PFSK-1 (cell line): ENCODE results near the gene TH.

ENCODE experiments used
- FOXP2 ChIP-seq: optimal IDR thresholded peaks from 2 replicates; pipeline ENCODE3; 2011; ENCODE audit warnings: borderline replicate concordance, control low read depth, inconsistent platforms; ENCODE audit not compliant: insufficient read depth; ENCODE audit errors: extremely low read length, extremely low read depth
- POLR2AphosphoS5 ChIP-seq: IDR thresholded peaks from 2 replicates; pipeline ENCODE4 v1.6.1; 2012; ENCODE audit warnings: low read depth, mild to moderate bottlenecking, control low read depth, low read length, moderate library complexity
- SIN3A ChIP-seq: IDR thresholded peaks from 2 replicates; pipeline ENCODE4 v1.6.1; 2012; ENCODE audit warnings: mild to moderate bottlenecking, low read length, moderate library complexity, borderline replicate concordance; ENCODE audit not compliant: insufficient read depth
- TAF1 ChIP-seq: IDR thresholded peaks from 2 replicates; pipeline ENCODE4 v1.6.1; 2012; ENCODE audit warnings: low read length, control low read depth, borderline replicate concordance; ENCODE audit not compliant: insufficient read depth
- TF ChIP-seq, protein P1 (sequence below), 2 experiments: IDR thresholded peaks; 2 replicates each; pipeline versions ENCODE4 v1.6.1 to v1.8.0; 2011 to 2012; ENCODE audit warnings: low read depth in 2 of 2, low read length in 2 of 2, control low read depth in 1 of 2, inconsistent platforms in 1 of 2, mild to moderate bottlenecking in 1 of 2, moderate library complexity in 1 of 2; ENCODE audit not compliant: insufficient read depth in 1 of 2

Gene TH

GRCh38 chr11:2200536-2200935 is 28.9 kb upstream of the TH start:
- TF ChIP-seq TAF1 (no peak), FOXP2 (no peak), POLR2AphosphoS5 (no peak)

DNA sequence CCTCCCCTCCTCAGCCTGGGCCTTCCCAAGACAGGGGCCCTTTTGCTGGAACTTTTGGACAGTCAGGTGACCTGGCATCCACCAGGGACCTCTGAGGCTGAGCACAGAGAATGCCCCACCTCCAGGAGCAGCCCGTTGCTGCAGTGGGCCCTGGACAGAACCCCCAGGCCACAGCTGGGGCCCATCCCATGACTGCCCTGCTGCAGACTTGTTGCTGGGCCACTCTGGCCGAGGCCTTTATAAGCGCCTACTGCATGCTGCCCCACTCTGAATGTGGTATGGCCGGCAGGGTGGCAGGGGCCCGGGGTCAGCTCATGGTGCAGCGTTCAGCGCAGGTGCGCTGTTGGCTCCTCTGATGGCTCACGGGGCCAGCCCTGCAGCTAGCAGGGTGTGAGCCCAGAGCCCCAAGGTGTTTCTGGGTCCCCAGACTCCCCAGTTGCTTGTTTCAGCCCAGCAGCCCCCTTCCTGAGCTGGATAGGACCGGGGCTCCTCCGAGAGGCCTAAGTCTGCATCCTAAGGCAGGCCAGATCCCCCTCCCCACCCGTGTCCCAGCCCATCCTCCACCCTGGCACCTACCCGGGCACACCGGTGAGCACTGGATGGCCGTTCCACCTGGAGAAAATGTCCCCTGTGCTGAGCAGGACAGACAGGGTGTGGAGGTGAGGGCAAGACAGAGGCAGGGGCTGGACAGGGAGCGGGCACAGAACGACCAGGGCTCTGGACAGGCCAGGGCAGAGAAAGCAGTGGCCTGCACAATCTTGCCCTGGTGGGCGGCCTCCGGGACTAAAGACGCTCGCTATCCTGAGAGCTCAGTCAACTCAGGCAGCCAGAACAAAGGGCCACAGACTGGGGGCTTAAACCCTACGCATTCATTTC is 28.1 kb upstream of the TH start:
- TF ChIP-seq, protein P1, sequence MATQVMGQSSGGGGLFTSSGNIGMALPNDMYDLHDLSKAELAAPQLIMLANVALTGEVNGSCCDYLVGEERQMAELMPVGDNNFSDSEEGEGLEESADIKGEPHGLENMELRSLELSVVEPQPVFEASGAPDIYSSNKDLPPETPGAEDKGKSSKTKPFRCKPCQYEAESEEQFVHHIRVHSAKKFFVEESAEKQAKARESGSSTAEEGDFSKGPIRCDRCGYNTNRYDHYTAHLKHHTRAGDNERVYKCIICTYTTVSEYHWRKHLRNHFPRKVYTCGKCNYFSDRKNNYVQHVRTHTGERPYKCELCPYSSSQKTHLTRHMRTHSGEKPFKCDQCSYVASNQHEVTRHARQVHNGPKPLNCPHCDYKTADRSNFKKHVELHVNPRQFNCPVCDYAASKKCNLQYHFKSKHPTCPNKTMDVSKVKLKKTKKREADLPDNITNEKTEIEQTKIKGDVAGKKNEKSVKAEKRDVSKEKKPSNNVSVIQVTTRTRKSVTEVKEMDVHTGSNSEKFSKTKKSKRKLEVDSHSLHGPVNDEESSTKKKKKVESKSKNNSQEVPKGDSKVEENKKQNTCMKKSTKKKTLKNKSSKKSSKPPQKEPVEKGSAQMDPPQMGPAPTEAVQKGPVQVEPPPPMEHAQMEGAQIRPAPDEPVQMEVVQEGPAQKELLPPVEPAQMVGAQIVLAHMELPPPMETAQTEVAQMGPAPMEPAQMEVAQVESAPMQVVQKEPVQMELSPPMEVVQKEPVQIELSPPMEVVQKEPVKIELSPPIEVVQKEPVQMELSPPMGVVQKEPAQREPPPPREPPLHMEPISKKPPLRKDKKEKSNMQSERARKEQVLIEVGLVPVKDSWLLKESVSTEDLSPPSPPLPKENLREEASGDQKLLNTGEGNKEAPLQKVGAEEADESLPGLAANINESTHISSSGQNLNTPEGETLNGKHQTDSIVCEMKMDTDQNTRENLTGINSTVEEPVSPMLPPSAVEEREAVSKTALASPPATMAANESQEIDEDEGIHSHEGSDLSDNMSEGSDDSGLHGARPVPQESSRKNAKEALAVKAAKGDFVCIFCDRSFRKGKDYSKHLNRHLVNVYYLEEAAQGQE (IDR thresholded peaks at IDR 0.05; ENCODE audit: insufficient read depth in 1 of 2, low read depth in 2 of 2, low read length in 2 of 2), result no peak
- TF ChIP-seq SIN3A (no peak), POLR2AphosphoS5 (no peak), TAF1 (no peak), FOXP2 (no peak)

GRCh38 chr11:2198621-2199365 is 27.2 kb upstream of the TH start:
- TF ChIP-seq, protein P1 (IDR thresholded peaks at IDR 0.05; ENCODE audit: insufficient read depth in 1 of 2, low read depth in 2 of 2, low read length in 2 of 2), result no peak
- TF ChIP-seq POLR2AphosphoS5 (no peak), TAF1 (no peak), SIN3A (no peak), FOXP2 (no peak)

DNA sequence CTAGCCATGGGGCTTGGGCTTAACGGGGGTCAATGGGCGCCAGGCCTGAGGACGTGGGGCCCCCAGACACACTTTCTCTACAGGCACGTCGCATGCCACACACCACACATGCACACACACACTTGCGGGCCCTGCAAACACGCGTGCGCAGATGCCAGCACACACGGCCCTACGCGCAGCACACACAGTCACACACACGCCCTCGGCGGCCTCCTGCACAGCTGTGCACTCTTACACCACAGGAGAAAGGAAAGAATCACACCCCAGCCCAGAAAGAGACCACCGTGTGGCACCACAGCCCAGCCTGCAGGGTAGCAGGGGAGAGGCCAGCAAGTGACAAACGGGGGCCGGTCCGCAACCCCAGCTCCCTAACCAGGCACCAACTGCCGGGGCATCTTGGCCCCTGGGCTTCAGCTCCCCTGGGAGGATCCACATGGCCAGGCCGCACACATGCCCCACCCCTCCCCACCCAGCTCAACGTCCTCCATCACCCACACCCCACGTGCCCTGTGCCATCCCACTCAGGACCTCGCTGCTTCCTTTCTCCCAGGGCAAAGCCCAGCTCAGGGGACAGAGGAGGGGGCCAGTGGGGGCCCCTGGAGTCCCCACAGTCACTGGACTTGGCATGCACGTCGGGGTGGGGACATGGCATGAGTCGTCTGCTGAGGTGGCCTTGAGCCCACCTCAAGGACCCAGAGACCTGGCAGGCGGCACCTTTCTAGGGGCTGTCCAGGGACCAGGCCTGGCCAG is 26.3 kb upstream of the TH start:
- TF ChIP-seq, protein P1 (IDR thresholded peaks at IDR 0.05; ENCODE audit: insufficient read depth in 1 of 2, low read depth in 2 of 2, low read length in 2 of 2), result no peak
- TF ChIP-seq SIN3A, result no peak
- TF ChIP-seq FOXP2, result no peak
- no peak for TF ChIP-seq TAF1
- TF ChIP-seq POLR2AphosphoS5, result no peak
